GM19328 (cell line): ENCODE results near the gene APOBEC3B.
"Not testable (repeated sequence)": the region's sequence is repeated elsewhere in the genome, so short reads cannot be mapped to it uniquely, and the experiment has no call there.

Experiments used
- ATAC-seq: cut with Tn5 transposase; IDR thresholded peaks from one replicate; pipeline ENCODE4 v1.9.1; 2021; ENCODE audit warnings: mild to moderate bottlenecking, moderate library complexity; ENCODE audit not compliant: unreplicated experiment

The APOBEC3B gene

DNA sequence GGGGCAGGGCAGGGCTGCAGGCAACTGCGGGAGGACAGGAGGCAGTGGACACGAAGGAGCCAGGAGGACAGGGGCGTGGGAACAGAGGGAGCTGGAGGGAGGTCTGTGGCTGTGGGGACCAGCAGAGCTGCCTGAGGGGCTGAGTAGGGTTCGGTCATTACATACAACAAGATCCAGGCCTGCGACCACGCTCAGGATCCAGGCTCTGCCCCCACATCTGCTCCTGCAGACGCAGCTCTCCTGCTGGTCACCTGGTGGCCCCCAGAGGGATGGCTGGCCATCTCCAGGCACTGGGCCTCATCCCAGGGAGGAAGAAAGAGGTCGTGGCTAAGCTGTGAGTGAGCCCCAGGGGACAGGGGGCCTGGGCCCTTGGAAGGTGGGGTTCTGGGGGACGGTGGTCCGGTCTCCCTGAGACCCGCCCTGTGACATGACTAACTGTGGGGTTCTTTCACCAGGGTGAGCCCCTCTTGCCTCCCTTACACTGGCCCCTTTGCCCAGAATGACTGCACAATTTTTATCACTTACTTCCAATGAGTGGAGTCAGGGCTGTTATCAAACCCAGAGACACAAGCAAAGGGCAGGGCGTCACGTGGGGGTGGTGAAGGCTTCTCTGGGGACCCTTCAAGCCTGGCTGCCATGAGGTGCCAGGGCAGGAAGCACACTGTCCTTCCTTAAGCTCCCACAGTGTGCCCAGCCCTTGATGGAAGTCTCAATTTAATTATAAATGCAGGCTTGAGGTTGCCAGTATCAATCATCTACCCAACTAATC is 31.4 kb upstream of the APOBEC3B start:
- no peak for ATAC-seq

DNA sequence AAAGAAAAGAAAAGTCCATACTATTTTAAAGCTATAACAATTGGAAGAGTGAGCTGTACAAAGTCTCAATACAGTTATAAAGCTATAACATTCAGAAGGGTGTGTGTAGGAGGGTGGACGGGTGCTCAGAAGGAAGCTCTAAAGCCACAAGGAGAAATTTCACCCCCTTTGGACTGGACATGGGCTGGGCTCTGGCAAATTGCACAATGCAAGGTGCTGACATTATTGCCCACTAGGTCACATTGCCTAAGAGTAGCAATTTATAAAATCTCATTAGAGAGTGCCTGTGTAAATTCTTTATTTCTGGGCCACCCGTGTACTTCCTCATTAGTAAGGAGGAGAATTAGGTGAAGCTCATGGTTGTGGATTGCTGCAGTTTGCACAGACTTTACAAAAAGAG is 30.4 kb upstream of the APOBEC3B start:
- ATAC-seq = no peak

DNA sequence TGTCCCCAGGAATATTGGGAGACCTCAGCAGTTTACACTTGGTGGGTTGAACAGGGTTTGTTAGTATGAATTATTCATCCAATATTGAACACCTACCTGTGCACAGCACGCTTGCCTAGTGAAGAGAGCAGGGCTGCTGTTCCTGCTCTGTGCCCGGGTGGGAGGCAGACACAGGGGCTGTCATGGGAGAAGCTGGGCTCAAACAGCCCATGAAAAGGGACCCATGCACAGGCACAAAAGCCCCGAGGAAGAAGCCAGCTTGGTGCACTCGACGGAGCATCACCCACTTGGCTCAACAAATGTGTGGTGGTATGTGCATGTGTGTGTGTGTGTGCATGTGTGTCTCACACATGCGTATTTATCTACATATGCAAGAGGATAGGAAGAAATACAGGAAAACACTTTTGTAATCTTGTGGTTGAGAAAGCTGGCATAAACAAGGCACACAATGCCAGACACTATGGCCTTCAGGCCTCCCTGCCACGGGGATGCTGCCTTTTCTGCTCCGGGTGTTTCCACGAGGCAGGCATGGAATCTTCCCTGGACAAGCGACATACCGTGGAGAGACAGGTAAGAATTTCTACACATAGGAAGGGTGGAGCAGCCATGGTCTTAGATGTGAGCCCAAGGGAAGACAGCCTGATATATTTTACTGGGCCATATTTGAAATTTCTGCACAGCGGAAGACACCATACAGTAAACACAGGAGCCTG is 29.7 kb upstream of the APOBEC3B start:
- ATAC-seq = no peak

DNA sequence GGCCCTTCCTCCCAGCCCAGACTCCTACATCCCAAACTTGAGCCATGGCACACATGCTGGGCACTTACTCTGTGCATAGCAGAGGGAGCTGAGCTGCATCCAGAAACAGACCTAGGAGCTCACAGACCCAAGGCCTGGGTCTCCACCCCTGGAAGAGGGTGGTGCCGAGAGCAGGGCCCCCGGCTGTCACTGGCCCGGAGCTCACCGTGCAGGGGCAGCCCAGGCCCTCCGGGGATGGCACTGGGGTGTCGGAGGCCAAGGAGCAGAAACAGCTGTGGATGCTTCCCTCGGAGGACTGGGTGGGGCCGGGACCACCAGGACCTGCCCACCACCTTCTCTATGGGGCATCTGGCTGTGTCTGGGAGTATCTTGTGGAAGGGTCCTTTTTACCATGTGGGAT is 29.1 kb upstream of the APOBEC3B start:
- ATAC-seq = no peak

DNA sequence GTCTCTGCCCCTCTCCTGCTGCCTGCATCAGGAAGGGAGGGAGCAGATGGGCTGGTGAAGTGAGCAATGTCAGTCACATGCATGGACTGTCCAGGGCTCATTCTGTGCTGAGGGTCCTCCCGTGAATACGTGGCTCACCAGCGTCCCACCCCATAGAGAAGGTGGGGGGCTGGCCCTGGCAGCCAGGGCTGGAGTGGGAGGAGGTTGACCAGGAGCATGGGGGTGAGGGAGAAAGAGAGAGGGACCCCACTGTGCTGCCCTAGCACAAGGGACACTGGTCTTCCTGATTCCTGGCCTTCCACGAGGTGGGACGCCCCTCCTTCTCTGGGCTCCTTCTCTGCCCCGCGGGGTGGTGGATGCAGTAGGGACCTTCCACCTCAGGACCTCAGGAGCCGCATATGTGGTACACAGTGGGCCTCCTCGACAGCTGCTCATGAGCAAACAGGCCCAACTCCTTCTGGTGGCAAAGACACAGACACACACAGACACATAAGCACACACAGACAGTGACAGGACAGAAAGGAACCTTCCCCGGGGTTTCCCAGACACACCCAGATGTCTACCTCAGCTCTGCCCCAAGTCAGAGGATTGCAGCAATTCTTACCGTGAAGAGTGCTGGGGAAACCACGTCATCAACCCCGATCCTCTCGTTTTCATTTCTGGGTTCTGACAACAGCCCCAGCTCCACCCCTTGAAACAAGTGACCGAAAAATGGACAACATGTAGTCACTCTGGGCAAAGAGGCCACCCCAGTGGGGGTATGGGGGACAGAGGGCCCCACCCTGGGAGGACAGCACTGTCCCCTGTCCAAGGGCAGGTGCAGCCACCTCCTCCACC is 28.4 kb upstream of the APOBEC3B start:
- ATAC-seq = no peak

DNA sequence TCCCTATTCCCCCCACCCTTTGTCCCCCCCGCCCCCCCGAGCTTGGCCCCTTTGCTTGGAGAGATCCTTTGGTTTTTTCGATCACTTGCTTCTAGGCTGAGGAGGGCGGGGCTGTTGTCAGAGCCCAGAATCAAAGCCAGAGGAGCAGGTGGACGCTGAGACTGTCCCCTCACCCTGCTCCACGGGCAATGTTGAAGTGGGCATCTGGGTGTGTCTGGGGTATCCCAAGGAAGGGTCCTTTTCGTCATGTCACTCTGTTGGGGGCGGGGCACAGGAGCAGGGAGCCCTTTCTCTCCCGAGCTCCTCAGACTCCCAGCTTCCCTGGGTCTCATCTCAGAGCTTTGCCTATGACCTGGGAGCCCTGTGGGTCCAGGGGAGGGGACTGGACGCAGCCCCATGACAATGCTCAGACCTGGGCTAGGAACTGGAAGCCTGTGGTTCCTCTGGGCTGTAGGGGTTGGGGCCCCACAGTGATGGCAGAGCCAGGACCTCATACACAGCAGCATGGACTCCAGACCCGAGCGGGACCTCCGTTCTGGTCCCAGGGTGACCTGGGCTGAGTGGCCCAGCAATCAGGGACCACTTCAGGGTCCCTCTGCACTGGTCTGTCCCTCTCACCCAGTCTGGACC is 27.6 kb upstream of the APOBEC3B start:
- no peak for ATAC-seq

DNA sequence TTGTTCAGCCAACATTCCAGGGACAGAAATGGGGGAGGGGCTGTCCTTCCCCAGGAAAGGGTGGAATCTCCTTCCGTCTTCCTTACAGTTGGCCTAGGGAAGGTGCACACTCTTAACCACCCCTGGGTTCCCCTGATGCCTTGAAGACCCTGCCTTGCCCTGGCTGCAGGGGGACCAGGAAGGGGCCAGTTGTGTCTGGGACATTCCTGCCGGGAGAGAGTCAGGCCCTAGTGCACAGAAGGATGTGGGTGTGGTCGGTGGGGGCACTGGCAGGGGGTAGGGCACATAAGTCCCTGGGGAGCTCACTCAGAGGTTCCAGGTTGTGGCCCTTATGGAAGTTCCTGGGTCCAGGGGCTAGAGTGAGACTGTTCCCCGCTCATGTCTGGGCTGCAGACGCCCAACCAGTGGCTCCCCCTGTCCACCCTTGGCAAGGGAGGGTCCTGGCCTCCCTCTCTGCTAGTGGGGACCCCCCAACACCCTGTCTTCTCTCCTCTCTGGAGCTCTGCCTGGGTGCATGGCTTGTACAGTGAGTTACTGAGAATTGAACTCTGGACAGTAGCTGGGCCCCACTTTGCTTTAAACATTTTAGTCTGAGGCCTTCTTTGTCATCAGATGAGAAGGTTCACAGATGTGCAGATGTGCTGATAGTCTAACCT is 26.8 kb upstream of the APOBEC3B start:
- no peak for ATAC-seq

DNA sequence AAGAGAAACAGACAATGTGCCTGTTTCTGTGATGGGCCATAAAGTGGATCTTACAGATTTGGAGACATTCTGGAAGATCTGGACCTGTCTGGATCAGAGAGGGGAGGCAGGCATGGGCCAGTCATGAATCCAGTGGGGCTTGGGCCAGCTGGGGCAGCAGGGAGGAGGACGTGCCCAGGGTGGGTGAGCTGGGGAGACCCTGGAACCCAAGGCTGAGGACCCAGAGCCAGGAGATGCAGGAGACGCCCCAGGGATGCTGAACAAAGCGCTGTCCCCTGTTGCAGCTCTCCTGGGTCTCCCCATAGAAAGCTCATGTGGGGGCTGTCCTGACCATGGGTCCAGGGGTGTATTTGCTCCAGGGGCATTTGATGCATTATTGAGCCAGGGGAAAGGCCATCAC is 26.2 kb upstream of the APOBEC3B start:
- no peak for ATAC-seq

DNA sequence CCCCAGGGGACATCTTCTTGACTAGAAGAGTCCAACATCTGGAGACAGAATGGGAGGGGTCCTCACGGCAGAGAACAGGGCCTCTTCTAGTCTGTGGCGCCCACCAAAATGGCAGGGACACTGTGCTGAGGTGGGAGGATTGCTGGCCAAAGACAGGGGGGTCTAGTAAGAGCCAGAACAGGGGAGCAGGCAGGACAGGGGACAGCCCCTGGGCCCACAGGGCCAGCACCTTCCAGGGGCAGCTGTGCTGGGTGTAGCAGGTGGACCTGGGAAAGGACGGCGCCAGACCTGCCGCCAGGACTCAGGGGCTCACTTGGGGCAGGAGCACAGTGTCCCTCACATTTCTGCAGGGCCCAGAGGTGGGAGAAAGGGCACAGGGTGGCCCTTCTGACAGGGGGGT is 25.6 kb upstream of the APOBEC3B start:
- no peak for ATAC-seq

DNA sequence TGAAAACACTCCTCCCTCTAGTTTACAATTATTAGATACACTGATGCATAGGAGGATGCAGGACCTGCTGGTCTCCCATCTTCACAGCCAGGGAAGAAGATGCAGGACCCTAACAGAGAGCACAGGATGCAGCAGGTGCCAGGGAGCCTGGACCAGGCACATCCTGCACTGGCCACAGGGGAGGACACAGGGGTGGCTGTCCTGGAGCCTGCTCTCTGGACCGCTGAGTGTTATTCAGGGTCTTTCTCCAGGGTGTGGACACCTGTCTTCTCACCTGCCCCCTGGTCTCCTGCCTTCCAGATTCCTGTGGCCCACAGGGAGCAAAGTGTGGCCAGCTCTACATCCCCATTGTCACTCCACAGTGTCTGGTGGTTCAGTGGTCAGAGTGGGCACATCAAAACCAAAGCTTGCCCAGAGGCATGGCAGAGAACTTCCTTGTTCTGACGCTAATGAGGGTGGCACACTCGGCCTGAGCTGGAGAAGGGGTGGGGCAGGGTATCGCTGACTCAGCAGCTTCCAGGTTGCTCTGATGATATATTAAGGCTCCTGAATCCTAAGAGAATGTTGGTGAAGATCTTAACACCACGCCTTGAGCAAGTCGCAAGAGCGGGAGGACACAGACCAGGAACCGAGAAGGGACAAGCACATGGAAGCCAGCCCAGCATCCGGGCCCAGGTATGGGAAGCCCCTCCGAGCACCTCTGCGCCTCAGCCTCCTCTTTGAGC is 24.9 kb upstream of the APOBEC3B start, which contains the start of gene APOBEC3A:
TSS of gene APOBEC3A (plus strand) at position 564 of the 725 bp plus-strand sequence. CDS start at position 647, 83 bp downstream.
- no peak for ATAC-seq

DNA sequence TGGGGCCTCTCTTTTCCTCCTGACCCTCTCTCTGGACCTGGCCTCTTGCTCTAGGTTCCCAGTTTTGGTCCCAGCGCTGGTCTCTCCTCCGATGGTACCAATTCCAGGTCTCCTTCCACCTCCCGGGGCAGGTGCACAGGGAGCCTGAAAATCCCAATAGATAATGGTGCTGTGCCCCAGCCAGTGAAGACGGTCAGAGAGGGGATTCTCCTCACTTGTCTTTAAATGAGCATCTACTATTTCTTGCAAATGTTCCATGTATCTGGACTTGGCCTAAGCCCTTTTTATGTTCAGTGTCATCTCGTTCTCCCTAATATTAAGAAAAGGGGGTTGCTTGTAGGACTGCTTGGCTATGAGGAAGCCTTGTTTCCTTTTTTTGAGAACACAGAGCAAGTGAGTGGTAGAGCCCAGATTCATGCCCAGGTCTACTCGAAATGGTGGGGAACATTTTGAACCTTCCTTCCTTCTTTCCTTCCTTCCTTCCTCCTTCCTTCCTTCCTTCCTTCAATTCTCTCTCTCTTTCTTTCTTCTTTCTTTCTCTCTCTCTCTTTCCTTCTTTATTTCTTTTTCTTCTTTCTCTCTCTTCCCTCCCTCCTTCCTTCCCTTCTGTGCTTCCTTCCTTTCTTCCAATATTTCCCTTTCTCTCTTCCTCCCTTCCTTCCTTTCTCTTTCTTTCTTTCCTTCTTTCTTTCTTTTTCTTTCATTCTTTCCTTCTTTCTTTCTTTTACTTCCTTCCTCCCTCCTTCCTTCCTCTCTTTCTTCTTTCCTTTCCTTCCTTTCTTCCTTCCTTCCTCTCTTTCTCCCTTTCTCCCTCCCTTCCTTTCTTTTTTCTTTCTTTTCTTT is 24.1 kb upstream of the APOBEC3B start:
- ATAC-seq = no peak

DNA sequence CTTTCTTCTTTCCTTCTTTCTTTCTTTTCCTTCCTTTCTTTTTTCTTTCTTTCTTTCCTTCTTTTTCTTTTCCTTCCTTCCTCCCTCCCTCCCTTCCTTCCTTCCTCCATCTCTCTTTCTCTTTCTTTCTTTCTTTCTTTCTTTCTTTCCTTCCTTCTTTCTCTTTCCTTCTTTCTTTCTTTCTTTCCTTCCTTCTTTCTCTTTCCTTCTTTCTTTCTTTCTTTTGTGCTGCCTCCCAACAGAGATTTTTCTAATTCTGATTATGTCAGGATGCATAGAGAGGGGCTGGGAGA is 23.6 kb upstream of the APOBEC3B start:
- ATAC-seq = not testable (repeated sequence)

DNA sequence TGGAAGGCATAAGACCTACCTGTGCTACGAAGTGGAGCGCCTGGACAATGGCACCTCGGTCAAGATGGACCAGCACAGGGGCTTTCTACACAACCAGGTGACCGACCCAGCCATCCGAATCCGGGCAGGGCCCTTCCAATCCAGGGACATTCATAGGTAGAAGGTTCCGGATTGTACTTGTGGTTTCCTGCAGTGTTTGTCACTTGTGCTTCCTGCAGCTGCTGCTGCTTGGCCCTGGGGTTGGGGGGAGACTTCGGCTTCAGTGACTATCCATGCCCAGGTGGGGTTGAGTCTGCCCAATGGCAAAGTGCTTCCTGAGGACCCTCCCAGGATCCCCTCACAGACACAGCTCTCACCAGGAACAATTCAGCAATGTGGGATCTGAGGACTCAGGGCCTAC is 22.6 kb upstream of the APOBEC3B start:
- no peak for ATAC-seq

DNA sequence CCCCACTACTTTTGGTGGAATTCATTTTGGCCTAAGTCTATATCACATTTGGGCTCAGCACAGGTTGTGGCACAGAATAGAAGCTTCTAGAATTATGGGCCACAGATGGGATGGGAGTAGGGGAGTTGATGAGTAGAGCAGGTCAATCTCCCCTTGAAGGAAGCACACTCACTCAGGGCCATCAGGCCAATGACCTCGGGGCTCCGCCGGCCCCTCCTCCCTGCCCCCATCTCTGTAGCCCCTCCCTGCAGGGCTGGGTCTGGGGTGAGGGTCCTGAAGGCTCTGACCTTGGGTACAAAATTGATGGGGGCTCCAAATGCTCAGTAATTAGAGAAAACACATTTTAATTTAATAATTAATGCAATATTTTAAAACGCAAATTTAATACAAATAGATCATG is 21.5 kb upstream of the APOBEC3B start:
- not testable (repeated sequence) for ATAC-seq

DNA sequence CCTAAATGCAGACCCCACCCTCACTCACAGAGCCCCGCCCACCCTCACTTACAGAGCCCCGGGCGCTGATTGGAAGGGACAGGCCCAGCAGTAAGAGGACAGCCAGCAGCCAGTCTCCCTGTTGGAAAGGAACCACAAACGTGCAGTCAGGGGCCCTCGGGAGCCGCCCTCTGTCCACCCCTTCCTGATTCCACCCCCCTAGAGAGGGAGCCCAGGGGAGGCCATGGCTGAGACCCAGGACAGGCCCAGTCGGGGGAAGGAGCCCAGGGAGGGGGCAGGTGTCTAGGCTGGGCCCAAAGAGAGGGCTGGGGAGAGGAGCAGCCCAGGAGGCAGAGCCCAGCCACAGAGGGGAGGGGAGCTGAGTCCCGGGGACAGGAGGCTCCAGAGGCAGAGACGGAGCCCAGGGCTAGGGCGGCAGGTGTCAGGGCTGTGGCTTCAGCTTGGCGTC is 18.8 kb upstream of the APOBEC3B start:
- not testable (repeated sequence) for ATAC-seq

DNA sequence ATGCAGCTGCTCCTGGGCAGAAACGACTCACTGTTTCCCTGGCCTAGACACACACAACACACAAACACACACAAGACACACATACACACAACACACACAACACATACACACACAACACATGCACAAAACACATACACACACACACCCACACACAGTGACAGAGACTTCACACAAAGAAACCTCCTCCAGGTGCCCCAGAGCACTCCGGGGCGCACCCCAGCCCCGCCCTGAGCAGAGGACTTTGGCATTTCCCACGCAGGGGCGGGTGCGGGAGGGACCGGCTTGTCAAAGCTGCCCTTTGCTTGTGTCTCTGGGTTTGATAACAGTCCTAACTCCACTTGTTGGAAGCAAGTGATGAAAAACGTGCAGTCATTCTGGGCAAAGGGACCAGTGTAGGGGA is 18.3 kb upstream of the APOBEC3B start:
- ATAC-seq = no peak

DNA sequence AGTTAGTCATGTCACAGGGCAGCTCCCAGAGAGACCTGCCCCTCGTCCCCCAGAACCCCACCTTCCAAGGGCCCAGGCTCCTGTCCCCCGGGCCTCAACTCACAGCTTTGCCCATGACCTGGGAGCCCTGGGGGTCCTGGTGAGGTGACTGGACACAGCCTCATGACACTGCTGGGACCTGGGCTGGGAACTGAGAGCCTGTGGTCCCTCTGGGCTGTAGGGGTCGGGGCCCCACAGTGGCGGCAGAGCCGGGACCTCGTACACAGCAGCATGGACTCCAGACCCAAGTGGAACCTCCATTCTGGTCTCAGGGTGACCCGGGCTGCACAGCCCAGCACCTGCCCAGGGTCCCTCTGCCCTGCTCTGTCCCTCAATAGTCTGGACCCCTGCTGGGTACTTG is 17.8 kb upstream of the APOBEC3B start:
- no peak for ATAC-seq

DNA sequence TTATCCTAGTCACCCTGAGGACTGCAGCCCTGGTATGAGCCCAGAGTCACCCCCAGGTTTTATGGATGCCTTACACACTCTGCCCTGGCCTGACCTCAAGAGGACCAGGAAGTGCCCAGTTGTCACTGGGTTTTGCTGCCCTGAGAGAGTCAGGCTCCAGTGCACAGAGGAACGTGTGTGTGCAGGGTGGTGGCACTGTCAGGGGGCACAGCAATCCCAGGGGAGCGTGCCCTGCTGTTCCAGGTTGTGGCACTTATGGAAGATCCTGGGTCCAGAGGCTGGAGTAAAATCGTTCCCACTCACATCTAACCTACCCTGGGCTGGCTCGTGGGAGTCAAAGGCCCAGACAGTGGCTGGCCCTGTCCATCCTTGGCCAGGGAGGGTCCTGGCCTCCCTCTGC is 17.2 kb upstream of the APOBEC3B start:
- ATAC-seq = no peak
